SK-N-SH treated with all-trans-retinoic acid at 6 μM for 48 hours (cell line): Measurements from ENCODE around the gene BMS1.

Experiments used
- ATAC-seq: fragments of 200-7000 bp; cut with Tn5 transposase; 3 replicates; pipeline ENCODE4 v1.9.1; 2020; ENCODE audit warnings: mild to moderate bottlenecking, moderate library complexity
- ARNTL ChIP-seq: fragments of 450-650 bp; formaldehyde crosslinking; IDR thresholded peaks from 2 replicates; pipeline ENCODE4 v1.5.0; 2020; ENCODE audit warnings: low read depth, mild to moderate bottlenecking, moderate library complexity, borderline replicate concordance
- BACH2 ChIP-seq: fragments of 250-450 bp; sonication (Bioruptor Pico); IDR thresholded peaks from 2 replicates; pipeline ENCODE4 v1.9.0; 2021; ENCODE audit warnings: mild to moderate bottlenecking, borderline replicate concordance
- CREB5 ChIP-seq: fragments of 250-450 bp; sonication (Bioruptor Pico); IDR thresholded peaks from 2 replicates; pipeline ENCODE4 v1.5.1; 2020; ENCODE audit warnings: low read depth, mild to moderate bottlenecking, moderate library complexity
- CSDC2 ChIP-seq: fragments of 250-450 bp; sonication (Bioruptor Pico); IDR thresholded peaks from 2 replicates; pipeline ENCODE4 v1.5.0; 2020; ENCODE audit warnings: mild to moderate bottlenecking, moderate library complexity
- ESRRG ChIP-seq: fragments of 250-450 bp; sonication (Bioruptor Pico); IDR thresholded peaks from 2 replicates; pipeline ENCODE4 v1.6.1; 2021; ENCODE audit warnings: mild to moderate bottlenecking
- GLIS3 ChIP-seq: fragments of 250-450 bp; sonication (Bioruptor Pico); IDR thresholded peaks from 2 replicates; pipeline ENCODE4 v1.5.0; 2020; ENCODE audit warnings: mild to moderate bottlenecking, moderate library complexity
- OSR1 ChIP-seq: fragments of 250-450 bp; sonication (Bioruptor Pico); IDR thresholded peaks from 2 replicates; pipeline ENCODE4 v1.8.0; 2022; ENCODE audit warnings: moderate library complexity, mild to moderate bottlenecking, inconsistent platforms
- PPARA ChIP-seq: fragments of 250-450 bp; sonication (Bioruptor Pico); IDR thresholded peaks from 2 replicates; pipeline ENCODE4 v1.5.0; 2020; ENCODE audit warnings: mild to moderate bottlenecking, borderline replicate concordance
- RARB ChIP-seq: fragments of 250-450 bp; sonication (Bioruptor Pico); IDR thresholded peaks from 2 replicates; pipeline ENCODE4 v1.8.0; 2021; ENCODE audit warnings: mild to moderate bottlenecking, moderate library complexity
- SNAI2 ChIP-seq: fragments of 250-450 bp; sonication (Bioruptor Pico); IDR thresholded peaks from 2 replicates; pipeline ENCODE4 v1.5.0; 2020; ENCODE audit warnings: mild to moderate bottlenecking, moderate library complexity
- TCF4 ChIP-seq: fragments of 250-450 bp; sonication (Bioruptor Pico); IDR thresholded peaks from 2 replicates; pipeline ENCODE4 v1.8.0; 2021; ENCODE audit warnings: mild to moderate bottlenecking, moderate library complexity, borderline replicate concordance
- TOX ChIP-seq: fragments of 250-450 bp; sonication (Bioruptor Pico); IDR thresholded peaks from 2 replicates; pipeline ENCODE4 v1.8.0; 2021; ENCODE audit warnings: mild to moderate bottlenecking, moderate library complexity, borderline replicate concordance
- ZC3H10 ChIP-seq: fragments of 250-450 bp; sonication (Bioruptor Pico); IDR thresholded peaks from 2 replicates; pipeline ENCODE4 v1.5.1; 2021; ENCODE audit warnings: mild to moderate bottlenecking, moderate library complexity
- ZFP3 ChIP-seq: fragments of 250-450 bp; sonication (Bioruptor Pico); IDR thresholded peaks from 2 replicates; pipeline ENCODE4 v1.5.0; 2020; ENCODE audit warnings: mild to moderate bottlenecking, moderate library complexity
- ZFP30 ChIP-seq: fragments of 450-650 bp; formaldehyde crosslinking; IDR thresholded peaks from 2 replicates; pipeline ENCODE4 v1.5.0; 2022; ENCODE audit warnings: mild to moderate bottlenecking, moderate library complexity
- ZNF70 ChIP-seq: fragments of 450-650 bp; formaldehyde crosslinking; IDR thresholded peaks from 2 replicates; pipeline ENCODE4 v1.5.0; 2020; ENCODE audit warnings: mild to moderate bottlenecking, moderate library complexity
- ZNF8 ChIP-seq: fragments of 450-650 bp; formaldehyde crosslinking; IDR thresholded peaks from 2 replicates; pipeline ENCODE4 v1.5.0; 2020; ENCODE audit warnings: mild to moderate bottlenecking, moderate library complexity
- TF ChIP-seq, protein P1 (sequence below): fragments of 250-450 bp; sonication (Bioruptor Pico); IDR thresholded peaks from 2 replicates; pipeline ENCODE4 v1.8.0; 2021; ENCODE audit warnings: low read depth, mild to moderate bottlenecking, moderate library complexity, borderline replicate concordance
- TF ChIP-seq, protein P2 (sequence below): fragments of 250-450 bp; sonication (Bioruptor Pico); IDR thresholded peaks from 2 replicates; pipeline ENCODE4 v1.5.1; 2021; ENCODE audit warnings: mild to moderate bottlenecking, moderate library complexity
- TF ChIP-seq, protein P3 (sequence below): fragments of 250-450 bp; sonication (Bioruptor Pico); IDR thresholded peaks from 2 replicates; pipeline ENCODE4 v1.8.0; 2020; ENCODE audit warnings: mild to moderate bottlenecking, moderate library complexity, borderline replicate concordance
- TF ChIP-seq, protein P4 (sequence below): fragments of 250-450 bp; sonication (Bioruptor Pico); IDR thresholded peaks from 2 replicates; pipeline ENCODE4 v1.5.0; 2020; ENCODE audit warnings: mild to moderate bottlenecking, moderate library complexity

Gene BMS1

GRCh38 chr10:42878821-42879195, 96.2 kb downstream of the BMS1 start:
- TF ChIP-seq, protein P1, sequence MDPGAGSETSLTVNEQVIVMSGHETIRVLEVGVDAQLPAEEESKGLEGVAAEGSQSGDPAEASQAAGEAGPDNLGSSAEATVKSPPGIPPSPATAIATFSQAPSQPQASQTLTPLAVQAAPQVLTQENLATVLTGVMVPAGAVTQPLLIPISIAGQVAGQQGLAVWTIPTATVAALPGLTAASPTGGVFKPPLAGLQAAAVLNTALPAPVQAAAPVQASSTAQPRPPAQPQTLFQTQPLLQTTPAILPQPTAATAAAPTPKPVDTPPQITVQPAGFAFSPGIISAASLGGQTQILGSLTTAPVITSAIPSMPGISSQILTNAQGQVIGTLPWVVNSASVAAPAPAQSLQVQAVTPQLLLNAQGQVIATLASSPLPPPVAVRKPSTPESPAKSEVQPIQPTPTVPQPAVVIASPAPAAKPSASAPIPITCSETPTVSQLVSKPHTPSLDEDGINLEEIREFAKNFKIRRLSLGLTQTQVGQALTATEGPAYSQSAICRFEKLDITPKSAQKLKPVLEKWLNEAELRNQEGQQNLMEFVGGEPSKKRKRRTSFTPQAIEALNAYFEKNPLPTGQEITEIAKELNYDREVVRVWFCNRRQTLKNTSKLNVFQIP (CRISPR knock-in tag) = no peak
- TF ChIP-seq TOX (CRISPR knock-in tag) (no peak), ZNF8 (CRISPR knock-in tag) (no peak), OSR1 (CRISPR knock-in tag) (no peak), GLIS3 (CRISPR knock-in tag) (no peak), ZFP3 (no peak), ZFP30 (CRISPR knock-in tag) (no peak), ESRRG (CRISPR knock-in tag) (no peak), ZNF70 (CRISPR knock-in tag) (no peak), CSDC2 (CRISPR knock-in tag) (no peak), PPARA (CRISPR knock-in tag) (no peak)
- TF ChIP-seq, protein P2, sequence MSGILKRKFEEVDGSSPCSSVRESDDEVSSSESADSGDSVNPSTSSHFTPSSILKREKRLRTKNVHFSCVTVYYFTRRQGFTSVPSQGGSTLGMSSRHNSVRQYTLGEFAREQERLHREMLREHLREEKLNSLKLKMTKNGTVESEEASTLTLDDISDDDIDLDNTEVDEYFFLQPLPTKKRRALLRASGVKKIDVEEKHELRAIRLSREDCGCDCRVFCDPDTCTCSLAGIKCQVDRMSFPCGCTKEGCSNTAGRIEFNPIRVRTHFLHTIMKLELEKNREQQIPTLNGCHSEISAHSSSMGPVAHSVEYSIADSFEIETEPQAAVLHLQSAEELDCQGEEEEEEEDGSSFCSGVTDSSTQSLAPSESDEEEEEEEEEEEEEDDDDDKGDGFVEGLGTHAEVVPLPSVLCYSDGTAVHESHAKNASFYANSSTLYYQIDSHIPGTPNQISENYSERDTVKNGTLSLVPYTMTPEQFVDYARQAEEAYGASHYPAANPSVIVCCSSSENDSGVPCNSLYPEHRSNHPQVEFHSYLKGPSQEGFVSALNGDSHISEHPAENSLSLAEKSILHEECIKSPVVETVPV (CRISPR knock-in tag) = no peak
- TF ChIP-seq, protein P3, sequence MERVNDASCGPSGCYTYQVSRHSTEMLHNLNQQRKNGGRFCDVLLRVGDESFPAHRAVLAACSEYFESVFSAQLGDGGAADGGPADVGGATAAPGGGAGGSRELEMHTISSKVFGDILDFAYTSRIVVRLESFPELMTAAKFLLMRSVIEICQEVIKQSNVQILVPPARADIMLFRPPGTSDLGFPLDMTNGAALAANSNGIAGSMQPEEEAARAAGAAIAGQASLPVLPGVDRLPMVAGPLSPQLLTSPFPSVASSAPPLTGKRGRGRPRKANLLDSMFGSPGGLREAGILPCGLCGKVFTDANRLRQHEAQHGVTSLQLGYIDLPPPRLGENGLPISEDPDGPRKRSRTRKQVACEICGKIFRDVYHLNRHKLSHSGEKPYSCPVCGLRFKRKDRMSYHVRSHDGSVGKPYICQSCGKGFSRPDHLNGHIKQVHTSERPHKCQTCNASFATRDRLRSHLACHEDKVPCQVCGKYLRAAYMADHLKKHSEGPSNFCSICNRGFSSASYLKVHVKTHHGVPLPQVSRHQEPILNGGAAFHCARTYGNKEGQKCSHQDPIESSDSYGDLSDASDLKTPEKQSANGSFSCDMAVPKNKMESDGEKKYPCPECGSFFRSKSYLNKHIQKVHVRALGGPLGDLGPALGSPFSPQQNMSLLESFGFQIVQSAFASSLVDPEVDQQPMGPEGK (CRISPR knock-in tag) = no peak

GRCh38 chr10:42879380-42880254, 97.0 kb downstream of the BMS1 start:
- no peak for ATAC-seq
- TF ChIP-seq ZFP30 (CRISPR knock-in tag) = no peak
- TF ChIP-seq ZFP3 = no peak
- no peak for TF ChIP-seq SNAI2 (CRISPR knock-in tag)
- TF ChIP-seq, protein P4, sequence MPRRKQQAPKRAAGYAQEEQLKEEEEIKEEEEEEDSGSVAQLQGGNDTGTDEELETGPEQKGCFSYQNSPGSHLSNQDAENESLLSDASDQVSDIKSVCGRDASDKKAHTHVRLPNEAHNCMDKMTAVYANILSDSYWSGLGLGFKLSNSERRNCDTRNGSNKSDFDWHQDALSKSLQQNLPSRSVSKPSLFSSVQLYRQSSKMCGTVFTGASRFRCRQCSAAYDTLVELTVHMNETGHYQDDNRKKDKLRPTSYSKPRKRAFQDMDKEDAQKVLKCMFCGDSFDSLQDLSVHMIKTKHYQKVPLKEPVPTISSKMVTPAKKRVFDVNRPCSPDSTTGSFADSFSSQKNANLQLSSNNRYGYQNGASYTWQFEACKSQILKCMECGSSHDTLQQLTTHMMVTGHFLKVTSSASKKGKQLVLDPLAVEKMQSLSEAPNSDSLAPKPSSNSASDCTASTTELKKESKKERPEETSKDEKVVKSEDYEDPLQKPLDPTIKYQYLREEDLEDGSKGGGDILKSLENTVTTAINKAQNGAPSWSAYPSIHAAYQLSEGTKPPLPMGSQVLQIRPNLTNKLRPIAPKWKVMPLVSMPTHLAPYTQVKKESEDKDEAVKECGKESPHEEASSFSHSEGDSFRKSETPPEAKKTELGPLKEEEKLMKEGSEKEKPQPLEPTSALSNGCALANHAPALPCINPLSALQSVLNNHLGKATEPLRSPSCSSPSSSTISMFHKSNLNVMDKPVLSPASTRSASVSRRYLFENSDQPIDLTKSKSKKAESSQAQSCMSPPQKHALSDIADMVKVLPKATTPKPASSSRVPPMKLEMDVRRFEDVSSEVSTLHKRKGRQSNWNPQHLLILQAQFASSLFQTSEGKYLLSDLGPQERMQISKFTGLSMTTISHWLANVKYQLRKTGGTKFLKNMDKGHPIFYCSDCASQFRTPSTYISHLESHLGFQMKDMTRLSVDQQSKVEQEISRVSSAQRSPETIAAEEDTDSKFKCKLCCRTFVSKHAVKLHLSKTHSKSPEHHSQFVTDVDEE (CRISPR knock-in tag) = no peak
- TF ChIP-seq ZC3H10 (CRISPR knock-in tag) = no peak
- no peak for TF ChIP-seq TOX (CRISPR knock-in tag)
- TF ChIP-seq, protein P1 (CRISPR knock-in tag) = no peak
- no peak for TF ChIP-seq TCF4 (CRISPR knock-in tag)
- TF ChIP-seq CREB5 = no peak

More at GRCh38 chr10:42878821-42879195, 96.2 kb downstream of the BMS1 start:
- no peak for ATAC-seq

- ATAC-seq = no peak
- TF ChIP-seq ZNF8 (CRISPR knock-in tag) = no peak
- no peak for TF ChIP-seq TOX (CRISPR knock-in tag)
- TF ChIP-seq, protein P4 (CRISPR knock-in tag) = no peak
- TF ChIP-seq ZNF70 (CRISPR knock-in tag) = no peak
- TF ChIP-seq ARNTL (CRISPR knock-in tag) = no peak
- TF ChIP-seq ZFP30 (CRISPR knock-in tag) = no peak
- TF ChIP-seq BACH2 (CRISPR knock-in tag) = no peak
- TF ChIP-seq ZC3H10 (CRISPR knock-in tag) = no peak
- TF ChIP-seq OSR1 (CRISPR knock-in tag) = no peak
- TF ChIP-seq RARB (CRISPR knock-in tag) = no peak
- TF ChIP-seq CSDC2 (CRISPR knock-in tag) = no peak
- TF ChIP-seq ZFP3 = no peak
- TF ChIP-seq, all 23 proteins: peak for 0
Observed at GRCh38 chr10:42880255-42880620, 97.6 kb downstream of the BMS1 start.
